MM.1S (cell line): ENCODE measurements around the gene RBBP5.

Experiments
- DNase-seq: peaks from one replicate; pipeline ENCODE4 v3.0.0-alpha.2; 2015
- H2AFZ ChIP-seq: fragments of 300-600 bp; sonication (generic); 2 replicates; pipeline ENCODE4 v1.6.0; 2016; ENCODE audit warnings: antibody characterized with exemption, low read length
- H3F3A ChIP-seq: fragments of 300-600 bp; sonication (generic); 2 replicates; pipeline ENCODE4 v1.6.1; 2016; ENCODE audit warnings: mild to moderate bottlenecking, antibody characterized with exemption, low read length, moderate library complexity, mixed read lengths; ENCODE audit not compliant: insufficient read depth
- H3K27ac ChIP-seq: fragments of 300-600 bp; sonication (generic); 2 replicates; pipeline ENCODE4 v1.5.1; 2016; ENCODE audit warnings: mild to moderate bottlenecking, low read length
- H3K27me3 ChIP-seq: fragments of 300-600 bp; sonication (generic); replicated peaks from 2 replicates; pipeline ENCODE4 v1.6.0; 2016; ENCODE audit warnings: low read length; ENCODE audit not compliant: insufficient read depth
- H3K36me3 ChIP-seq: fragments of 300-600 bp; sonication (generic); replicated peaks from 2 replicates; pipeline ENCODE4 v1.6.1; 2016; ENCODE audit warnings: mild to moderate bottlenecking, low read length, mixed read lengths; ENCODE audit not compliant: insufficient read depth
- H3K4me1 ChIP-seq: fragments of 300-600 bp; sonication (generic); 2 replicates; pipeline ENCODE4 v1.6.1; 2016; ENCODE audit warnings: low read length, mixed read lengths
- H3K4me2 ChIP-seq: fragments of 300-600 bp; sonication (generic); 2 replicates; pipeline ENCODE4 v1.6.0; 2016; ENCODE audit warnings: low read depth, low read length
- H3K4me3 ChIP-seq: fragments of 300-600 bp; sonication (generic); 2 replicates; pipeline ENCODE4 v1.5.1; 2016; ENCODE audit warnings: low read length, mixed read lengths
- H3K79me2 ChIP-seq: fragments of 300-600 bp; sonication (generic); 2 replicates; pipeline ENCODE4 v1.6.1; 2016; ENCODE audit warnings: mixed run types, low read length, mixed read lengths
- H3K9ac ChIP-seq: fragments of 300-600 bp; sonication (generic); 2 replicates; pipeline ENCODE4 v1.6.1; 2016; ENCODE audit warnings: low read length, mixed read lengths
- H3K9me2 ChIP-seq: fragments of 300-600 bp; sonication (generic); replicated peaks from 2 replicates; pipeline ENCODE4 v1.6.1; 2016; ENCODE audit warnings: mild to moderate bottlenecking, low read length, mixed read lengths; ENCODE audit not compliant: insufficient read depth
- H3K9me3 ChIP-seq: fragments of 300-600 bp; sonication (generic); replicated peaks from 2 replicates; pipeline ENCODE4 v1.6.1; 2016; ENCODE audit warnings: mild to moderate bottlenecking, low read length, mixed read lengths; ENCODE audit not compliant: insufficient read depth
- H4K20me1 ChIP-seq: fragments of 300-600 bp; sonication (generic); 2 replicates; pipeline ENCODE4 v1.6.1; 2016; ENCODE audit warnings: mild to moderate bottlenecking, low read length, moderate library complexity, mixed read lengths; ENCODE audit not compliant: insufficient read depth
- CTCF ChIP-seq: fragments of 300-600 bp; sonication (generic); IDR thresholded peaks from 2 replicates; pipeline ENCODE4 v1.5.1; 2016; ENCODE audit warnings: antibody characterized with exemption, low read length, mixed read lengths
- EZH2 ChIP-seq: fragments of 300-600 bp; sonication (generic); optimal IDR thresholded peaks from 2 replicates; pipeline ENCODE3; 2017; ENCODE audit warnings: low read depth, mild to moderate bottlenecking, antibody characterized with exemption, low read length, mixed read lengths
- EZH2phosphoT487 ChIP-seq: fragments of 300-600 bp; sonication (generic); IDR thresholded peaks from 2 replicates; pipeline ENCODE4 v1.6.1; 2018; ENCODE audit warnings: antibody characterized with exemption, low read length

Gene RBBP5

GRCh38 chr1:205107327-205107726, 14.5 kb downstream of the RBBP5 start:
- H3K79me2 ChIP-seq: peaks cover 5% of the 10 kb centered on the region
- no peak overlapping the region for H3K4me3 ChIP-seq
- no peaks in the 10 kb centered on the region for H3F3A ChIP-seq
- H2AFZ ChIP-seq: no peak overlapping the region
- DNase-seq: no peak
- H3K9ac ChIP-seq: no peak overlapping the region
- H3K9me3 ChIP-seq: no peaks in the 10 kb centered on the region
- H3K27ac ChIP-seq: no peak overlapping the region
- H3K27me3 ChIP-seq: no peaks in the 10 kb centered on the region
- no peak overlapping the region for H3K4me2 ChIP-seq
- no peaks in the 10 kb centered on the region for H3K9me2 ChIP-seq
- H3K36me3 ChIP-seq: 0 out of 2 replicates have a peak, but pooled peaks cover 15% of the 10 kb centered on the region
- no peaks in the 10 kb centered on the region for H4K20me1 ChIP-seq
- H3K4me1 ChIP-seq: no peaks in the 10 kb centered on the region
- no peak for TF ChIP-seq EZH2
- TF ChIP-seq CTCF: no peak
- TF ChIP-seq EZH2phosphoT487: no peak

GRCh38 chr1:205102404-205102803, 19.4 kb downstream of the RBBP5 start:
- Histone ChIP-seq H3K9me3 (no peaks in the 10 kb centered on the region), H3K27me3 (no peaks in the 10 kb centered on the region), H3K79me2 (peaks cover 5% of the 10 kb centered on the region), H4K20me1 (no peaks in the 10 kb centered on the region), H3K4me2 (no peak overlapping the region), H3K36me3 (peaks cover 26% of the 10 kb centered on the region), H3F3A (no peaks in the 10 kb centered on the region), H3K9me2 (no peaks in the 10 kb centered on the region), H3K4me3 (no peak overlapping the region), H3K27ac (no peak overlapping the region), H3K9ac (no peak overlapping the region), H2AFZ (no peak overlapping the region), H3K4me1 (no peaks in the 10 kb centered on the region)
- TF ChIP-seq EZH2phosphoT487 (no peak), EZH2 (no peak), CTCF (no peak)
- no peak for DNase-seq

GRCh38 chr1:205098242-205098641, 23.5 kb downstream of the RBBP5 start:
- Histone ChIP-seq H3K4me1 (no peaks in the 10 kb centered on the region), H3K79me2 (no peaks in the 10 kb centered on the region), H3K9me3 (no peaks in the 10 kb centered on the region), H2AFZ (no peak overlapping the region), H3K4me2 (no peak overlapping the region), H3K36me3 (peaks cover 29% of the 10 kb centered on the region), H3F3A (no peaks in the 10 kb centered on the region), H3K27ac (no peak overlapping the region), H4K20me1 (no peaks in the 10 kb centered on the region), H3K9ac (no peak overlapping the region), H3K27me3 (no peaks in the 10 kb centered on the region), H3K9me2 (no peaks in the 10 kb centered on the region), H3K4me3 (no peak overlapping the region)
- no peak for DNase-seq
- TF ChIP-seq EZH2 (no peak), EZH2phosphoT487 (no peak)

- DNase-seq: no peak
- Histone ChIP-seq H3K4me1 (no peaks in the 10 kb centered on the region), H3K9ac (no peak overlapping the region), H3K36me3 (peaks cover 17% of the 10 kb centered on the region; the same call in 1 of the 2 replicates), H3F3A (no peaks in the 10 kb centered on the region), H3K79me2 (no peaks in the 10 kb centered on the region), H3K27me3 (no peaks in the 10 kb centered on the region), H3K9me2 (no peaks in the 10 kb centered on the region), H3K4me3 (no peak overlapping the region), H4K20me1 (no peaks in the 10 kb centered on the region), H2AFZ (no peak overlapping the region), H3K4me2 (no peak overlapping the region), H3K9me3 (no peaks in the 10 kb centered on the region), H3K27ac (no peak overlapping the region)
- TF ChIP-seq EZH2 (no peak), CTCF (no peak), EZH2phosphoT487 (no peak)
Observed at GRCh38 chr1:205095422-205095821, 26.4 kb downstream of the RBBP5 start.
